GM12878 (cell line): ENCODE data around the gene ZDHHC7. TPM values are rescaled to one million over a fixed set of nuclear protein-coding genes. Genes with fewer than 3 reads are reported as not detected.

ENCODE experiments used
- ATAC-seq: fragments of 200-7000 bp; cut with Tn5 transposase; 3 replicates; pipeline ENCODE4 v1.9.1; 2020; ENCODE audit warnings: mild to moderate bottlenecking, moderate library complexity
- BruUV-seq: library from RNA; stranded (reverse); fragments of 400-500 nt; replicated peaks from 2 replicates; lab custom pipeline; 2021; lab: Mats Ljungman, UMichigan
- CTCF ChIA-PET: fragments of 300-600 bp; sonication (Branson Sonifier 250); formaldehyde crosslinking; extraction: SDS; loops from one replicate; lab custom pipeline; 2021; ENCODE audit warnings: inconsistent platforms; lab: Yijun Ruan, JAX
- POLR2A ChIA-PET: fragments of 350-600 bp; formaldehyde crosslinking; extraction: SDS; loops from one replicate; lab custom pipeline; 2021; ENCODE audit warnings: inconsistent platforms; lab: Charles Lee
- RAD21 ChIA-PET: fragments of 300-600 bp; sonication (Branson Sonifier 250); formaldehyde crosslinking; loops from one replicate; lab custom pipeline; 2023; ENCODE audit warnings: antibody characterized with exemption; ENCODE audit not compliant: unreplicated experiment; lab: Charles Lee
- SMC1A ChIA-PET: fragments of 300-600 bp; sonication (Branson Sonifier 250); formaldehyde crosslinking; loops from one replicate; lab custom pipeline; 2023; ENCODE audit not compliant: unreplicated experiment, uncharacterized antibody; lab: Charles Lee
- DNase-seq: peaks from one replicate; pipeline ENCODE4 v3.0.0-alpha.2; 2011; ENCODE audit warnings: low read depth, low spot score
- FAIRE-seq: peaks from 3 replicates; lab custom pipeline; 2011; peaks lifted over from hg19 to GRCh38; lab: Jason Lieb, UNC
- H2AFZ ChIP-seq: 2 replicates; pipeline ENCODE4 v1.6.0; 2011; ENCODE audit warnings: low read depth, low read length, control low read depth; ENCODE audit not compliant: control insufficient read depth
- H3K27ac ChIP-seq: 2 replicates; pipeline ENCODE4 v1.5.1; 2011; ENCODE audit warnings: control low read depth; ENCODE audit not compliant: control insufficient read depth, insufficient read depth
- H3K27me3 ChIP-seq, 2 experiments: replicated peaks in 1 of 2; 2 replicates each; pipeline versions ENCODE4 v1.6.0 to v1.6.1; 2011; ENCODE audit warnings: low read length in 1 of 2; ENCODE audit not compliant: control insufficient read depth in 2 of 2, insufficient read depth in 2 of 2
- H3K36me3 ChIP-seq, 2 experiments: 2 replicates each; pipeline ENCODE4 v1.5.1; 2011; ENCODE audit warnings: low read length in 1 of 2; ENCODE audit not compliant: control insufficient read depth in 2 of 2, insufficient read depth in 2 of 2
- H3K4me1 ChIP-seq: 2 replicates; pipeline ENCODE4 v1.6.1; 2011; ENCODE audit warnings: mild to moderate bottlenecking, low read length, moderate library complexity, mixed read lengths; ENCODE audit not compliant: control insufficient read depth, insufficient read depth
- H3K4me2 ChIP-seq: 2 replicates; pipeline ENCODE4 v1.6.0; 2011; ENCODE audit warnings: control low read depth; ENCODE audit not compliant: control insufficient read depth, insufficient read depth
- H3K4me3 ChIP-seq: fragments of 200-600 bp; sonication (generic); 2 replicates; pipeline ENCODE4 v1.5.1; 2016
- H3K79me2 ChIP-seq: 2 replicates; pipeline ENCODE4 v1.6.0; 2011; ENCODE audit warnings: low read length; ENCODE audit not compliant: control insufficient read depth, insufficient read depth
- H3K9ac ChIP-seq: 2 replicates; pipeline ENCODE4 v1.8.0; 2011; ENCODE audit warnings: low read length, control low read depth, mixed read lengths; ENCODE audit not compliant: control insufficient read depth, insufficient read depth
- H3K9me3 ChIP-seq: replicated peaks from 3 replicates; pipeline ENCODE4 v1.5.1; 2011; ENCODE audit warnings: mild to moderate bottlenecking, low read length; ENCODE audit not compliant: control insufficient read depth, insufficient read depth
- H4K20me1 ChIP-seq: 2 replicates; pipeline ENCODE4 v1.6.0; 2011; ENCODE audit not compliant: control insufficient read depth, insufficient read depth
- RAD51 ChIP-seq: fragments of 450-650 bp; IDR thresholded peaks from 2 replicates; pipeline ENCODE4 v1.6.1; 2016; ENCODE audit warnings: moderate library complexity, mild to moderate bottlenecking, inconsistent platforms
- SUPT20H ChIP-seq: IDR thresholded peaks from 2 replicates; pipeline ENCODE4 v1.6.1; 2011; ENCODE audit warnings: low read depth, mild to moderate bottlenecking, low read length, moderate library complexity, borderline replicate concordance; ENCODE audit not compliant: control insufficient read depth
- ZZZ3 ChIP-seq: IDR thresholded peaks from 2 replicates; pipeline ENCODE4 v1.6.1; 2011; ENCODE audit warnings: low read depth; ENCODE audit not compliant: control insufficient read depth, insufficient read length
- WGBS: methylation state at CpG from one replicate; pipeline ENCODE4 v1.1.6; 2016; ENCODE audit warnings: low lambda C conversion rate; ENCODE audit not compliant: insufficient replicate concordance, insufficient coverage; ENCODE audit errors: missing lambda C conversion rate; 5-methylcytosine and 5-hydroxymethylcytosine counted together
- in situ Hi-C: fragments of 300-500 bp; cut with MboI; formaldehyde crosslinking; loops from 9 replicates; pipeline ENCODE4 v1.14.3; 2018; ENCODE audit warnings: mixed read lengths
- intact Hi-C: fragments of 100-400 bp; cut with micrococcal nuclease; formaldehyde crosslinking; loops from one replicate; pipeline ENCODE4 v1.14.2; 2022; ENCODE audit not compliant: unreplicated experiment
- polyA plus RNA-seq, 11 experiments: library from polyadenylated mRNA; depleted of rRNA in 4 of 11; unstranded in 6 of 11; stranded (reverse) in 5 of 11; fragments of >200 nt; fragmentation: Nextera tagmentation in 4 of 11; fragmentation: Illumina TruSeq in 1 of 11; extraction: Ambion mirVana in 4 of 11; extraction: Trizol in 1 of 11; gene quantifications; 1 replicate in 1 of 11; 2 replicates in 10 of 11; pipeline versions ENCODE4 v1.2.1 to v1.2.3, GENCODE V29; 2011 to 2016; ENCODE audit warnings: inconsistent platforms in 2 of 11, missing spikeins in 2 of 11, low read depth in 1 of 11
- total RNA-seq, 4 experiments: library from RNA; depleted of rRNA in 3 of 4; stranded (reverse); fragments of >200 nt in 3 of 4; fragmentation: Illumina TruSeq in 1 of 4; extraction: Trizol in 1 of 4; gene quantifications; 2 replicates each; pipeline versions ENCODE4 v1.2.1 to v1.2.3, GENCODE V29; 2013 to 2021

ZDHHC7 gene
- total and polyA plus RNA-seq, 10 of the 15 experiments (the other 5 are each of a cell fraction or from before 2014, with no cell fraction given), result 0.87 to 26.0 (median 20.0) TPM

DNA sequence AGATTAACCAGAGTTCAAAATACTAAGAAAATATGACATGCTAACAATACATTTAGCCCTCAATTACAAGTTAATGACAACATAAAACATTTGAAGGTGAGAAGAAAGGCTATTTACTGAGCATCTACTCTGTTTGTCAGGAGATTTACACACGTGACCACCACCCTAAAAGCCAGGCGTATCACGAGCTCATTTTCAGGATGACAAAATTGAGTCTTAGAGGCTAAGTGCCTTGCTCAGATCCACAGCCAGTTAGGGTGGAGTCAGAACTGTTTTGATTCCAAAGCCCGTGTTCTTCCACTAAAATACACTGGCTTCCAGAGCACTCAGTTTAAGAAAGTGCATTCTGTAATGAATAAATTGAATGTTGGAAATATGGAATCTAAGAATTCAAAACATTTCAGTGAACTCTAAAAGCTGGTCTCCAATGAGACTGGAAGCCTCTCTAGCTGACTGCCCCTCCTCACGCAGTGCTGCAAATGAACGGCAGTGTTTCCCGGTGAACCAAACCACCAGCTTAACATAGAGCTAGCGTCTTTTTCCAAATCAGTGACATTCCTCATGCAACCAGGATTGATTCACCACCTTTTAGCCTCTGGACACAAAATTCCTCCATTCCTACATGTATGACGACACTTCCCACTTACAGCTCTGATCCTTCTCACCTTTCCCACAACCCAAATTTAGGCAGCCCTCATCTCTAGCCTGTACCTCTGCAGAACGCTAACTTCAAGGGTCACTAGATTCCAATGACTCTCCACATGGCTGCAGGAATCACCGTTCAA is 5.9 kb downstream of the ZDHHC7 start:
- H3K4me1 ChIP-seq, result peaks cover 5% of the 10 kb centered on the region
- ChIA-PET RAD21 (no interaction called here), CTCF (interaction anchor here (1.0 to 2.0 kb wide), 6 partner anchors 9 to 383 kb away, joined by 3 to 7 read pairs (median 6); partner anchors contain the start of gene KIAA0513), POLR2A (interaction anchor here (0.6 to 1.2 kb wide), 2 partner anchors 9 to 58 kb away, joined by 4 to 6 read pairs; no protein-coding TSS in a partner anchor), SMC1A (interaction anchor here (2.0 kb wide), 1 partner anchor 11 kb away, joined by 4 read pairs; no protein-coding TSS in a partner anchor)
- 96% methylated on average over 11 of the region's 11 CpGs for WGBS
- H3K9me3 ChIP-seq, result no peaks in the 10 kb centered on the region
- DNase-seq (no peak), FAIRE-seq (no peak), ATAC-seq (peak; percentile 32; the same call in 2 of the 3 replicates)
- no peak overlapping the region for H3K27ac ChIP-seq
- no peaks in the 10 kb centered on the region; a peak in 1 of 4 replicates for H3K36me3 ChIP-seq
- H3K27me3 ChIP-seq, result no peaks in the 10 kb centered on the region
- in situ Hi-C loops, result no loop called here
- peak overlapping the region; percentile 41 for H3K4me2 ChIP-seq
- peak overlapping the region; percentile 3; the same call in 1 of the 2 replicates for H3K4me3 ChIP-seq
- intact Hi-C loops, result no loop called here
- H4K20me1 ChIP-seq, result no peaks in the 10 kb centered on the region; the same call in 1 of the 2 replicates
- H3K9ac ChIP-seq, result no peak overlapping the region
- no peak overlapping the region for H2AFZ ChIP-seq
- BruUV-seq, result no TSS peak
- peaks cover 70% of the 10 kb centered on the region for H3K79me2 ChIP-seq
- 0 out of 2 replicates have a peak, but pooled peaks have one; percentile 38 for TF ChIP-seq RAD51
- no peak for TF ChIP-seq ZZZ3
- TF ChIP-seq SUPT20H, result no peak
- TF ChIP-seq, all 136 proteins: peak for 1
